ENCODE data around the gene SIM2. TPM values are rescaled to one million over a fixed set of nuclear protein-coding genes. Genes with fewer than 3 reads are reported as not detected.

Gene SIM2
- polyA plus RNA-seq, 1 donor from 2014 or later = not detected

GRCh38 chr21:36732761-36733160, 33.8 kb downstream of the SIM2 start:
- no peak overlapping the region for H3K27ac ChIP-seq (ENCODE audit: low read length)
- no peaks in the 10 kb centered on the region for H3K9me3 ChIP-seq (ENCODE audit: low read length)
- no peak overlapping the region for H3K4me2 ChIP-seq (ENCODE audit: low read length)
- TF ChIP-seq POLR2AphosphoS5 (IDR thresholded peaks at IDR 0.05) (no peak), EP300 (conservative IDR thresholded peaks at IDR 0.05; ENCODE audit: poor library complexity, severe bottlenecking) (no peak), EZH2 (IDR thresholded peaks at IDR 0.05; ENCODE audit: borderline replicate concordance, insufficient read depth, low read length, poor library complexity, severe bottlenecking) (no peak), SMC3 (conservative IDR thresholded peaks at IDR 0.05; ENCODE audit: poor library complexity) (no peak), MXI1 (conservative IDR thresholded peaks at IDR 0.05; ENCODE audit: poor library complexity, severe bottlenecking) (no peak), CTCF (IDR thresholded peaks at IDR 0.05; ENCODE audit: poor library complexity, severe bottlenecking) (no peak), RAD21 (conservative IDR thresholded peaks at IDR 0.05) (no peak), REST (IDR thresholded peaks at IDR 0.05; ENCODE audit: borderline replicate concordance) (no peak), TAF1 (IDR thresholded peaks at IDR 0.05; ENCODE audit: low read depth) (no peak)
- H3K4me3 ChIP-seq (ENCODE audit: low read length) = no peak overlapping the region
- H3K36me3 ChIP-seq (ENCODE audit: insufficient read depth, low read length) = no peaks in the 10 kb centered on the region
- no peaks in the 10 kb centered on the region for H3F3A ChIP-seq (ENCODE audit: insufficient read depth, low read length, poor library complexity, severe bottlenecking)
- no peak overlapping the region for H3K9ac ChIP-seq (ENCODE audit: low read length)
- no peaks in the 10 kb centered on the region for H3K79me2 ChIP-seq (replicated peaks; ENCODE audit: insufficient read depth, low read length)
- H4K20me1 ChIP-seq (ENCODE audit: insufficient read depth) = no peaks in the 10 kb centered on the region
- no peak overlapping the region for H2AFZ ChIP-seq (ENCODE audit: low read depth, low read length)
- no peaks in the 10 kb centered on the region for H3K27me3 ChIP-seq (ENCODE audit: insufficient read depth, low read depth, low read length)
- H3K9me2 ChIP-seq (ENCODE audit: insufficient read depth, low read length) = no peaks in the 10 kb centered on the region

- Histone ChIP-seq H3K27ac (ENCODE audit: low read length) (no peak overlapping the region), H3K79me2 (replicated peaks; ENCODE audit: insufficient read depth, low read length) (no peaks in the 10 kb centered on the region), H3F3A (ENCODE audit: insufficient read depth, low read length, poor library complexity, severe bottlenecking) (no peaks in the 10 kb centered on the region), H3K9me3 (ENCODE audit: low read length) (no peaks in the 10 kb centered on the region), H3K9ac (ENCODE audit: low read length) (no peak overlapping the region), H3K4me3 (ENCODE audit: low read length) (no peak overlapping the region), H2AFZ (ENCODE audit: low read depth, low read length) (no peak overlapping the region), H3K27me3 (ENCODE audit: insufficient read depth, low read depth, low read length) (no peaks in the 10 kb centered on the region), H3K36me3 (ENCODE audit: insufficient read depth, low read length) (no peaks in the 10 kb centered on the region), H3K4me2 (ENCODE audit: low read length) (no peak overlapping the region), H4K20me1 (ENCODE audit: insufficient read depth) (no peaks in the 10 kb centered on the region), H3K9me2 (ENCODE audit: insufficient read depth, low read length) (no peaks in the 10 kb centered on the region)
- no peak for TF ChIP-seq CTCF (IDR thresholded peaks at IDR 0.05; ENCODE audit: poor library complexity, severe bottlenecking)
- TF ChIP-seq SMC3 (conservative IDR thresholded peaks at IDR 0.05; ENCODE audit: poor library complexity) = no peak
- no peak for TF ChIP-seq POLR2AphosphoS5 (IDR thresholded peaks at IDR 0.05)
- TF ChIP-seq EP300 (conservative IDR thresholded peaks at IDR 0.05; ENCODE audit: poor library complexity, severe bottlenecking) = no peak
- no peak for TF ChIP-seq RAD21 (conservative IDR thresholded peaks at IDR 0.05)
- no peak for TF ChIP-seq EZH2 (IDR thresholded peaks at IDR 0.05; ENCODE audit: borderline replicate concordance, insufficient read depth, low read length, poor library complexity, severe bottlenecking)
- TF ChIP-seq TAF1 (IDR thresholded peaks at IDR 0.05; ENCODE audit: low read depth) = no peak
- TF ChIP-seq REST (IDR thresholded peaks at IDR 0.05; ENCODE audit: borderline replicate concordance) = no peak
- TF ChIP-seq MXI1 (conservative IDR thresholded peaks at IDR 0.05; ENCODE audit: poor library complexity, severe bottlenecking) = no peak
These were observed 34.9 kb downstream of the SIM2 start for GRCh38 chr21:36733857-36734256.
